CD4-positive, alpha-beta T cell treated with Interleukin-1 beta for 1 hour (primary cell): ENCODE results near the gene COL4A2.

Experiments
- DNase-seq, 2 donors: peaks; one replicate each; pipeline ENCODE4 v3.0.0-alpha.2; 2020 to 2022

The COL4A2 gene

DNA sequence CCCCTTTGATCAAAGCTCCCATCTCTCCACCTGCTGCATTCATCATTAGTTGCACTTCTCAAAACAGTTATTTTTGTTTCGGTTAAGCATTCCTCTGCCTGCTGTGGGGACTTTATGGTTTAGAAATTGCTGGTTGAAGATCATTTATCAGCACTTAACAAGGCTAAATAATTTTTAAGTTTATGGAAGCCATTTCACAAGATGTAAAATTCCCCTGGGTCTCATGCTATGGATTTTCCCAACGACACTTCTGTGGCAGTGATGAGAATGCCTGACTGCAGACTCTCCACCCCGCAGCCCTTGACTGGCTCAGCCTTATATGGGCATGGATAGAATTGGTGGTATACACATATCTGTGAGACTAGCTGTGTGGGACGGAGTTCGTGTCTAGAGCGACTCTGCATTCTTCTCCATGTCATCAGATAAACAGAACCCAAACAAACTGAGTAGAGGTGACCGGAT is 52.8 kb downstream of the COL4A2 start:
- no peak for DNase-seq

DNA sequence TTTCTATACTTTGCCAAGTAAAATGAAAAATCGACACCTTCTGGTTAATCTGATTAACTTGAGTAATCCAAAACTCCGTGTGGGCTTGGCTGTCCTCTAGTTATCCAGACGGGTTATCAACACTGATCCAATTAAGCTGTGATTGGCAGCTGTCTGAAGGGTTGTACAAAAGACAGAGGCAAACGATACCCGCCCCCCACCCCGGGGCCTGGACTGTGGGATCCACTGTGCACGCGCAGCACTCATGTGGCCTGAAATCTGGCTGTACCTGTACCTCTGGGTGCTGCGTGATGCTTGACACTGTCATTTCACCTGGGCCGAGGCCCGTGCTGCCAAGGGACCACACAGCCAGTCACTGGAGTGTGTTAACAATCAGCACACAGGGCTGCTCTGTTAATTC is 53.5 kb downstream of the COL4A2 start:
- DNase-seq, result no peak

- DNase-seq, result no peak
Measured at GRCh38 chr13:110361365-110361911, 54.4 kb downstream of the COL4A2 start.

GRCh38 chr13:110363010-110363409 is 55.9 kb downstream of the COL4A2 start:
- no peak for DNase-seq

GRCh38 chr13:110364081-110364480 is 57.0 kb downstream of the COL4A2 start:
- no peak for DNase-seq

GRCh38 chr13:110365876-110366275 is 58.8 kb downstream of the COL4A2 start:
- DNase-seq, result no peak

DNA sequence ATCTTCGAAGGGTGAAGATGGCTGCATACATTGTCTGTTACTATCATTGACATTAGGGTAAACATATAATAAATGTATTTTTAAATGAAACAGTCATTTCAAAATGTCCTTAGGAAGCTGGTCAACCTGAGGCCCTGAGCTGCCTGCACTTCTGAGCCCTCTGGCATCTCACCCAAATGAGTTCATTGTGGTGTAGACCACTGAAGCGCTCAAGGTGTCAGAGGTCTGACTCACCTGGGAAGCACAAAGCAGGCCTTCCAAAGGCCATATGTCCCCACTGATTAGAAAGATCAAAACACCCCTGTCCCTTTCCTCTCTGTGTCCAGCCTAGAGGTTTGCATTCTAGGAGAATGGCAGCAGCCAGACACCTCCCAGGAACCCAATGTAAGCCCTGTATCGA is 59.6 kb downstream of the COL4A2 start:
- DNase-seq, result no peak

- no peak for DNase-seq
Measured at GRCh38 chr13:110367620-110368019, 60.5 kb downstream of the COL4A2 start.

- DNase-seq, result no peak
Measured at GRCh38 chr13:110368408-110368807, 61.3 kb downstream of the COL4A2 start.

- no peak for DNase-seq
Measured at GRCh38 chr13:110369400-110369799, 62.3 kb downstream of the COL4A2 start.

GRCh38 chr13:110371550-110372465 is 64.7 kb downstream of the COL4A2 start:
- DNase-seq, result no peak

DNA sequence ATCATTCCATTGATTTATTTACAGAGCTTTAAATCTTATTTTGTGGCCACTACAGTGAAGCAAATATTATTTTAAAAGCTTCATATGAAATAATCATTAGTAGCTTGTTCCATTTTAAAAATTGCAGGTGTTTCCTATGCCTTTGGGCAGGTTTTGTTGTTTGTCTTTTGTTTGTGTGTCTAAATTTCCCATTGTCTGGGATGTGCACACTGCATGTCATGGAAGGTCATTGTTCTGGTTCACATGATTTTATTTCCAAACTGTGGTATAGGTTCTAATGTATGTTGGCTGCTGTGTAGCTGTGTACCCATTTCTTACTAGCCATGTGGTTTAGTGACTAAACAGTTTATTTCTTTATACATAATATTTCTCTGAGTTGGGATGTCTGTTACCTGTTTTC is 65.6 kb downstream of the COL4A2 start:
- DNase-seq, result no peak

- no peak for DNase-seq
Measured at GRCh38 chr13:110373617-110374016, 66.5 kb downstream of the COL4A2 start.

GRCh38 chr13:110374431-110375370 is 67.6 kb downstream of the COL4A2 start:
- DNase-seq, result no peak

GRCh38 chr13:110376120-110376519 is 69.0 kb downstream of the COL4A2 start:
- no peak for DNase-seq

DNA sequence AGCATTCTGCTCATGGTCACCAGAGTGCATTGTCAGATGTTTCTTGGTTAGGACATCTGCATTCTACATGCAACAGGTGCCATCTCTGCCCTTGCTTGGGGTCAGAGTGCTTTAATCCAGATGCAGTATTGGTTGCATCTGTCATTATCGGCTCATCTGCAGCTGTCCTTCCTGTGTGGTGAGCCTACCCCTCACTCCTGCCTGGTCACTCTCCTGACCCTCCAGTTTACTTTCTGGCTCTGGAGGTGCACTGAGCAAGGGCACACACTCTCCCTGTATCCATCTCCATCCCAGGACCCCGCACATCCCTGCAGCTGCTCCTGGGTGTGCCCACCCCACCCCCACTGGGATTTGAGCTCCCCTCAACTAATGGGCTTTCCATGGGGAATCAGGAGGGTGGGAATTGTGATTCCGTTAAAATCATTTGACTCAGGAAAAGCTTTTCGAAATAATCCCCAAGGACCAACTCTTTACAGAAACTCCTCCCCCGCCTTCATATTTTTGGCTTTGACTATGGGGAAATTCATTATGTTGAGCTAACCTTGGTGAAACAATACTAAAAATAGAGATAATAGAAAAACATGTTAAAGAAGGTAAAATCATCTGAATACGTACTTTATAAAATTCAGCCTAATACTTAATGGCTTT is 70.2 kb downstream of the COL4A2 start:
- DNase-seq, result no peak

- no peak for DNase-seq
Measured at GRCh38 chr13:110377826-110378201, 70.7 kb downstream of the COL4A2 start.

DNA sequence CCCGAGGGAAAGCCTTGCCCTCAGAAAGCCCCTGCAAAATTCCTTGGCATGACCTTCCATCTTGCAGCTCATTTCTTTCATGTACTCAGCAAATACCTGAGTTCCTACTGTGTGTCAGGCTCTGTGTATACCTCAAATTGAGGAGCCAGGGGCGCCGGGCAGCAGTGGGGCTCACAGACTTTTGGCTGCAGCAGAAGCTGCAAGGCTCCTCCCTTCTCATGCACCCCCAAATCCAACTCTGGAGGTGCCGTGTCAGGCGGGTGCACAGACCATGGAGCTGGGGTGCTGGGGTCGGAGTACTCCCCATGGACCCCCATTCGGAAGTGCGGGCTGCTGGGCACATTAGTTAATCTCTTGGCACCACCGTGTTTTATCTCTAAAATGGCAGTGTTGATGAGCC is 72.3 kb downstream of the COL4A2 start:
- DNase-seq, result no peak

DNA sequence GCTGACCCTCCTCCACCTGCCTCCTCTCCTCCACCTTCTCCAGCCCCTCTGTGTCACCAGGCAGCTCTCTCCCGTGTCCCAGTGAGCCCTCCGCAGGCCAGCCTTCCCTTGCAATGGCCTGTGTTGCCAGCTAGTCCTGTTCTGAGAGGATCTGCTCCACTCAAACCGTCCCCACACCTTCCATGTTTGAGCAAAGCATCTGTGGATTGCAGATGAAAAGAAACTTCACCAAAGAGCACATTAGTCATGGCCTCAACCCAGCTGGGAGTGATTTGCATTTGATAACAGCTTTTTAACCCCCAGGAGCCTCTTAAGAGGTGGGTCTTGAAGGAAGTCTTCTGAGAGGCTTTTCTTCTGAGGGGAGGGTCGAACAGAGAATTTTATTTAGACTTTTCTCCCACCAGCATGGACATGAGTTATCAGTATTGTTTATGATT is 72.8 kb downstream of the COL4A2 start:
- DNase-seq, result no peak

DNA sequence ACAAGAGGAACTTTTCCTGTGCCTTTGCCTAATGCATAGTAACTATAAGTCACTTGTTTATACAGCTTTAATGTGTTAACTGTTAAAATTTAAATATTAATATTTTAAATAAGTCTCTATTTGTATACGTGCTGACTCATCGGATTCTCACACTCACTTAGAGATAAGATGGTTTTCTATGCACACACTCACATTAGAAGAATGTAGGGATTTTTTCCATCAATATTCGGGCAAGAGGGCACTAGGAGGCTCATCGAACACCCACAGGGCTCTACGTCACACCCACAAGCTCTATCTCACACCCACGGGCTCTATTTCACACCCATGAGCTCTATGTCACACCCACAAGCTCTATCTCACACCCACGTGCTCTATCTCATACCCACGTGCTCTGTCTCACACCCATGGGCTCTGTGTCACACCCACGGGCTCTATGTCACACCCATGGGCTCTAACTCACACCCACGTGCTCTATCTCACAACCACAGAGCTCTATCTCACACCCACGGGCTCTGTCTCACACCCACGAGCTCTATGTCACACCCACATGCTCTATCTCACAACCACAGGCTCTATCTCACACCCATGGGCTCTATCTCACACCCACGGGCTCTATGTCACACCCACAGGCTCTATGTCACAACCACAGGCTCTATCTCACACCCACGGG is 73.4 kb downstream of the COL4A2 start:
- no peak for DNase-seq

GRCh38 chr13:110381029-110381360 is 73.9 kb downstream of the COL4A2 start:
- DNase-seq, result no peak

- DNase-seq, result no peak
Measured at GRCh38 chr13:110382229-110382628, 75.1 kb downstream of the COL4A2 start.
